Effector memory CD8-positive, alpha-beta T cell (primary cell): ENCODE data around the gene PPP1R7.

Experiments
- ATAC-seq: fragments of 150-1000 bp; cut with Tn5 transposase; replicated peaks from 2 replicates; pipeline ENCODE4 v1.10.0; 2021; ENCODE audit warnings: mild to moderate bottlenecking, moderate library complexity
- DNase-seq, 3 experiments: peaks; one replicate each; pipeline ENCODE4 v3.0.0; 2021
- H3K27ac Mint-ChIP-seq, 2 donors: one replicate each; pipeline ENCODE4 v1.8.0; 2022; ENCODE audit warnings: mild to moderate bottlenecking in 2 of 2, mixed read lengths in 2 of 2, moderate library complexity in 2 of 2
- H3K27me3 Mint-ChIP-seq, 2 donors: one replicate each; pipeline ENCODE4 v1.8.0; 2022; ENCODE audit warnings: mixed read lengths in 2 of 2
- H3K36me3 Mint-ChIP-seq: one replicate; pipeline ENCODE4 v1.8.0; 2022; ENCODE audit warnings: mild to moderate bottlenecking, moderate library complexity, mixed read lengths; ENCODE audit not compliant: insufficient read depth
- H3K4me1 Mint-ChIP-seq, 2 donors: one replicate each; pipeline ENCODE4 v1.8.0; 2022; ENCODE audit warnings: low read depth in 2 of 2, mixed read lengths in 2 of 2
- H3K4me3 Mint-ChIP-seq, 2 donors: one replicate each; pipeline ENCODE4 v1.8.0; 2022; ENCODE audit warnings: mild to moderate bottlenecking in 2 of 2, mixed read lengths in 2 of 2, moderate library complexity in 2 of 2
- H3K9me3 Mint-ChIP-seq, 2 donors: one replicate each; pipeline ENCODE4 v1.8.0; 2022; ENCODE audit warnings: mixed read lengths in 2 of 2

The PPP1R7 gene

GRCh38 chr2:241111440-241111805 lies 38.8 kb upstream of the PPP1R7 start:
- ATAC-seq (peak; percentile 47), DNase-seq (no peak)
- H3K27me3 Mint-ChIP-seq = no peaks in the 10 kb centered on the region
- no peaks in the 10 kb centered on the region for H3K9me3 Mint-ChIP-seq
- H3K4me1 Mint-ChIP-seq = peaks cover 24 to 47% of the 10 kb centered on the region in 2 donors
- peak overlapping the region; percentile 55 to 94 for H3K27ac Mint-ChIP-seq
- peaks cover 4% of the 10 kb centered on the region for H3K36me3 Mint-ChIP-seq
- peak overlapping the region; percentile 81 for H3K4me3 Mint-ChIP-seq

GRCh38 chr2:241112046-241112445 lies 38.2 kb upstream of the PPP1R7 start:
- peaks cover 28 to 50% of the 10 kb centered on the region in 2 donors for H3K4me1 Mint-ChIP-seq
- H3K27ac Mint-ChIP-seq = peak overlapping the region; percentile 55 to 94
- ATAC-seq = no peak

GRCh38 chr2:241112592-241112991 lies 37.7 kb upstream of the PPP1R7 start:
- Mint-ChIP-seq H3K36me3 (peaks cover 7% of the 10 kb centered on the region), H3K4me3 (peak overlapping the region; percentile 81), H3K9me3 (no peaks in the 10 kb centered on the region), H3K27me3 (no peaks in the 10 kb centered on the region), H3K4me1 (peaks cover 28 to 50% of the 10 kb centered on the region in 2 donors), H3K27ac (peak overlapping the region; percentile 55 to 94)
- DNase-seq (peak in 2 of 3 experiments; percentile 6 to 25), ATAC-seq (peak; percentile 51)

More at GRCh38 chr2:241112046-241112445, 38.2 kb upstream of the PPP1R7 start:
- Mint-ChIP-seq H3K9me3 (no peaks in the 10 kb centered on the region), H3K36me3 (peaks cover 7% of the 10 kb centered on the region), H3K4me3 (peak overlapping the region; percentile 81), H3K27me3 (no peaks in the 10 kb centered on the region)
- DNase-seq = no peak

GRCh38 chr2:241114836-241115235 lies 35.4 kb upstream of the PPP1R7 start:
- peaks cover 4% of the 10 kb centered on the region for H3K36me3 Mint-ChIP-seq

GRCh38 chr2:241115361-241115760 lies 34.9 kb upstream of the PPP1R7 start:
- ATAC-seq (no peak), DNase-seq (no peak)
- Mint-ChIP-seq H3K27me3 (no peaks in the 10 kb centered on the region), H3K9me3 (no peaks in the 10 kb centered on the region), H3K4me3 (no peak overlapping the region), H3K27ac (no peak overlapping the region), H3K36me3 (peaks cover 4% of the 10 kb centered on the region), H3K4me1 (peaks cover 13 to 25% of the 10 kb centered on the region in 2 donors)

More at GRCh38 chr2:241114836-241115235, 35.4 kb upstream of the PPP1R7 start:
- Mint-ChIP-seq H3K4me3 (no peak overlapping the region), H3K4me1 (peaks cover 16 to 30% of the 10 kb centered on the region in 2 donors), H3K27ac (no peak overlapping the region), H3K9me3 (no peaks in the 10 kb centered on the region), H3K27me3 (no peaks in the 10 kb centered on the region)
- ATAC-seq = no peak
- no peak for DNase-seq

GRCh38 chr2:241116606-241117560 lies 33.4 kb upstream of the PPP1R7 start:
- DNase-seq (no peak), ATAC-seq (no peak)
- Mint-ChIP-seq H3K4me3 (no peak overlapping the region), H3K27ac (peak overlapping the region; percentile 66), H3K27me3 (no peaks in the 10 kb centered on the region), H3K4me1 (peaks cover 11 to 19% of the 10 kb centered on the region in 2 donors), H3K9me3 (no peaks in the 10 kb centered on the region), H3K36me3 (peaks cover 4% of the 10 kb centered on the region)

GRCh38 chr2:241118737-241119505 lies 31.3 kb upstream of the PPP1R7 start:
- Mint-ChIP-seq H3K27ac (no peak overlapping the region), H3K36me3 (peaks cover 4% of the 10 kb centered on the region), H3K27me3 (no peaks in the 10 kb centered on the region), H3K4me3 (no peak overlapping the region), H3K9me3 (no peaks in the 10 kb centered on the region), H3K4me1 (peaks cover 5 to 7% of the 10 kb centered on the region in 2 donors)
- ATAC-seq (no peak), DNase-seq (no peak)

GRCh38 chr2:241120440-241120839 lies 29.8 kb upstream of the PPP1R7 start:
- no peaks in the 10 kb centered on the region for H3K9me3 Mint-ChIP-seq
- DNase-seq (no peak), ATAC-seq (no peak)
- no peak overlapping the region for H3K27ac Mint-ChIP-seq
- peaks cover 5 to 7% of the 10 kb centered on the region in 2 donors for H3K4me1 Mint-ChIP-seq
- H3K27me3 Mint-ChIP-seq = no peaks in the 10 kb centered on the region
- H3K4me3 Mint-ChIP-seq = no peak overlapping the region
- peaks cover 4% of the 10 kb centered on the region for H3K36me3 Mint-ChIP-seq

- DNase-seq (no peak), ATAC-seq (no peak)
- Mint-ChIP-seq H3K27ac (no peak overlapping the region), H3K4me3 (no peak overlapping the region), H3K36me3 (peaks cover 4% of the 10 kb centered on the region), H3K4me1 (peaks cover 5 to 7% of the 10 kb centered on the region in 2 donors), H3K27me3 (no peaks in the 10 kb centered on the region), H3K9me3 (no peaks in the 10 kb centered on the region)
Observed at GRCh38 chr2:241121008-241121407, 29.3 kb upstream of the PPP1R7 start.

GRCh38 chr2:241122376-241123002 lies 27.8 kb upstream of the PPP1R7 start:
- Mint-ChIP-seq H3K27me3 (no peaks in the 10 kb centered on the region), H3K9me3 (no peaks in the 10 kb centered on the region), H3K4me1 (peaks cover 3% of the 10 kb centered on the region in 2 donors), H3K27ac (no peak overlapping the region), H3K36me3 (no peaks in the 10 kb centered on the region), H3K4me3 (no peak overlapping the region)
- DNase-seq = no peak
- ATAC-seq = no peak

GRCh38 chr2:241123816-241124536 lies 26.3 kb upstream of the PPP1R7 start:
- Mint-ChIP-seq H3K27ac (no peak overlapping the region), H3K36me3 (peaks cover 3% of the 10 kb centered on the region), H3K4me1 (peaks cover 11% of the 10 kb centered on the region in 2 donors), H3K4me3 (no peak overlapping the region), H3K9me3 (no peaks in the 10 kb centered on the region), H3K27me3 (no peaks in the 10 kb centered on the region)
- ATAC-seq (peak; percentile 68), DNase-seq (no peak)

- H3K27ac Mint-ChIP-seq = no peak overlapping the region
- peaks cover 3% of the 10 kb centered on the region for H3K36me3 Mint-ChIP-seq
- no peaks in the 10 kb centered on the region for H3K27me3 Mint-ChIP-seq
- DNase-seq = no peak
- H3K4me3 Mint-ChIP-seq = no peak overlapping the region
- H3K4me1 Mint-ChIP-seq = peaks cover 11 to 14% of the 10 kb centered on the region in 2 donors
- ATAC-seq = no peak
- H3K9me3 Mint-ChIP-seq = no peaks in the 10 kb centered on the region
Observed at GRCh38 chr2:241125626-241126025, 24.6 kb upstream of the PPP1R7 start.

- peaks cover 3% of the 10 kb centered on the region for H3K36me3 Mint-ChIP-seq
- H3K27ac Mint-ChIP-seq = no peak overlapping the region
Observed at GRCh38 chr2:241126201-241126611, 24.1 kb upstream of the PPP1R7 start.

More at GRCh38 chr2:241126201-241126611, 24.1 kb upstream of the PPP1R7 start:
- no peak for DNase-seq
- H3K27me3 Mint-ChIP-seq = no peaks in the 10 kb centered on the region
- no peaks in the 10 kb centered on the region for H3K9me3 Mint-ChIP-seq
- peaks cover 11 to 14% of the 10 kb centered on the region in 2 donors for H3K4me1 Mint-ChIP-seq
- no peak for ATAC-seq
- H3K4me3 Mint-ChIP-seq = no peak overlapping the region
